Stomach (tissue), 9 donors: ENCODE data around the gene C5. TPM values are rescaled to one million over a fixed set of nuclear protein-coding genes. Genes with fewer than 3 reads are reported as not detected.

ENCODE experiments used
- DNase-seq, 2 donors: peaks; one replicate each; pipeline versions ENCODE4 v3.0.0 to v3.0.0-alpha.2; 2013 to 2019
- H3K27ac ChIP-seq, 5 donors: fragments of 200-600 bp in 4 of 5; sonication (generic) in 4 of 5; one replicate each; pipeline ENCODE4 v1.5.1; 2013 to 2019; ENCODE audit warnings: mild to moderate bottlenecking in 1 of 5, moderate library complexity in 1 of 5
- H3K27me3 ChIP-seq, 3 donors: fragments of 200-600 bp; sonication (generic); one replicate each; pipeline ENCODE4 v1.5.1; 2017 to 2019; ENCODE audit warnings: mixed run types in 1 of 3
- H3K36me3 ChIP-seq, 4 donors: fragments of 200-600 bp; sonication (generic); 1 replicate in 3 of 4; 2 replicates in 1 of 4; pipeline ENCODE4 v1.5.1; 2016 to 2019
- H3K4me1 ChIP-seq, 4 donors: fragments of 200-600 bp; sonication (generic); one replicate each; pipeline ENCODE4 v1.5.1; 2016 to 2019
- H3K4me3 ChIP-seq, 4 donors: fragments of 200-600 bp; sonication (generic) in 3 of 4; one replicate each; pipeline ENCODE4 v1.5.1; 2016 to 2019; ENCODE audit warnings: mild to moderate bottlenecking in 1 of 4
- H3K9me3 ChIP-seq, 4 donors: fragments of 200-600 bp; sonication (generic); one replicate each; pipeline ENCODE4 v1.5.1; 2016 to 2019
- CTCF ChIP-seq, 7 experiments: fragments of 450-650 bp in 4 of 7; fragments of 200-600 bp in 3 of 7; sonication (generic) in 3 of 7; IDR thresholded peaks; one replicate each; pipeline ENCODE4 v1.5.1; 2016 to 2019; ENCODE audit warnings: antibody characterized with exemption in 7 of 7, control low read depth in 2 of 7, mild to moderate bottlenecking in 1 of 7
- EP300 ChIP-seq: sonication (generic); formaldehyde crosslinking; IDR thresholded peaks from one replicate; pipeline ENCODE4 v1.6.1; 2017; ENCODE audit warnings: antibody characterized with exemption
- POLR2A ChIP-seq, 4 donors: fragments of 450-650 bp; IDR thresholded peaks; one replicate each; pipeline ENCODE4 v1.6.1; 2016; ENCODE audit warnings: antibody characterized with exemption in 4 of 4, control low read depth in 2 of 4, mild to moderate bottlenecking in 1 of 4, moderate library complexity in 1 of 4
- POLR2AphosphoS5 ChIP-seq, 3 donors: sonication (generic); formaldehyde crosslinking; IDR thresholded peaks; one replicate each; pipeline ENCODE4 v1.6.1; 2016; ENCODE audit warnings: antibody characterized with exemption in 3 of 3
- WGBS, 5 donors: extraction: QIAGEN DNeasy Blood & Tissue Kit in 3 of 5; methylation state at CpG; one replicate each; pipeline versions ENCODE4 v1.1.5 to v1.1.7; 2013 to 2018; 5-methylcytosine and 5-hydroxymethylcytosine counted together
- intact Hi-C: fragments of 100-400 bp; cut with DNase I; formaldehyde crosslinking; loops from one replicate; pipeline ENCODE4 v1.15.1; 2023; ENCODE audit warnings: low total_unique reads
- polyA plus RNA-seq, 3 donors: library from polyadenylated mRNA; stranded (reverse); fragments of 200-250 nt; gene quantifications; one replicate each; pipeline ENCODE4 v1.2.3, GENCODE V29; 2013
- total RNA-seq, 5 donors: library from RNA; depleted of rRNA; stranded (reverse); fragments of >200 nt; gene quantifications; one replicate each; pipeline versions ENCODE4 v1.1.0 to v1.2.3, GENCODE V29; 2014 to 2016
- donor health status: healthy with polysubstance abuse.
- donor health status: Bipolar disorder and iron deficiency.
- donor health status: healthy.

The C5 gene
- total and polyA plus RNA-seq, 8 donors, result 4.0 to 13.4 (median 6.2) TPM

DNA sequence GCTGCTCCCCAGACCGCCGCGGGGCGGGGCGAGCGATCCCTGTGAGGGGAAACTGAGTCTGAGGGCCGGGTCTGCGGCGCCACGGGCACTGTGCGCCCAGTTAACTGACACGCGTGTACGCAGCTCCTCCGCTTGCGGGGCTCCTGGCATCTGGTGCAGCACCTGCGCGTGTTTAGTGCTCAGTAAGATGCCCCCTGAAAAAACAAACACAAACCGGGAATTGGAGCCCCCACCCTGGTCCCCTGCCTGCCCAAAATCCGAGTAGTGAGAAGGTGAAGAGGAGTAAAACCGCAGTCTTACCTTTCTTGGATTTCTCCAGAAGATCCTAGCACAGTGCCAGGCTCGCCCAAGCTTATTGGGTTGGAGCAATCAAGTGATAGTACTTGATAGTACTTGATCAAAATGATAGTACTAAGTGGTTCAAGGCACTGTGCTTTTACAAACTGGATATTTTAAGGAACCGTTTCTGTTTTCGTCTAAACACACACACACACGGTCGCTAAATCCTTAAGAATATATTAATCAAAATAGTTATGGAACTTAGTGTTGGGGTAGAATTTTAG lies 120.8 kb downstream of the C5 start:
- no peak for TF ChIP-seq POLR2AphosphoS5 (IDR thresholded peaks at IDR 0.05)
- TF ChIP-seq CTCF (IDR thresholded peaks at IDR 0.05), result peak in 2 of 7 experiments; percentile 9 to 14
- H3K27ac ChIP-seq, result peak overlapping the region; percentile 90 to 97 (median 92)
- no peaks in the 10 kb centered on the region for H3K9me3 ChIP-seq
- H3K4me1 ChIP-seq, result peaks cover 27 to 81% (median 42%) of the 10 kb centered on the region in 4 donors
- intact Hi-C loops, result loop anchor here (10.0 kb wide), 1 partner anchor 55 kb away; the partner anchor contains the start of gene PHF19
- H3K36me3 ChIP-seq, result no peaks in the 10 kb centered on the region
- no peak for DNase-seq
- no peaks in the 10 kb centered on the region for H3K27me3 ChIP-seq
- peak overlapping the region; percentile 63 to 85 (median 68) for H3K4me3 ChIP-seq
- whole genome bisulfite sequencing, 5 donors, result 20 to 52% (median 25%) methylated on average over 9 to 26 of the region's 26 CpGs

- no peaks in the 10 kb centered on the region for H3K27me3 ChIP-seq
- peak overlapping the region; percentile 63 to 85 (median 68) for H3K4me3 ChIP-seq
- intact Hi-C loops, result loop anchor here (10.0 kb wide), 1 partner anchor 54 kb away; the partner anchor contains the start of gene PHF19
- H3K36me3 ChIP-seq, result no peaks in the 10 kb centered on the region
- peaks cover 21 to 74% (median 37%) of the 10 kb centered on the region in 4 donors for H3K4me1 ChIP-seq
- H3K9me3 ChIP-seq, result no peaks in the 10 kb centered on the region
- TF ChIP-seq EP300 (peak; percentile 44), POLR2A (IDR thresholded peaks at IDR 0.05) (peak in 1 of 4 donors; percentile 23), POLR2AphosphoS5 (IDR thresholded peaks at IDR 0.05) (peak; percentile 33 to 86 (median 73)), CTCF (IDR thresholded peaks at IDR 0.05) (peak in 2 of 7 experiments; percentile 16 to 35)
- WGBS, 5 donors, result 0 to 1% (median 1%) methylated on average over 23 to 73 of the region's 73 CpGs
- peak overlapping the region; percentile 90 to 97 (median 92) for H3K27ac ChIP-seq
- peak; percentile 83 to 91 for DNase-seq
Observed at GRCh38 chr9:120928483-120929228, 121.4 kb downstream of the C5 start.

- intact Hi-C loops, result loop anchor here (10.0 kb wide), 1 partner anchor 53 kb away; the partner anchor contains the start of gene PHF19
- Histone ChIP-seq H3K27me3 (no peaks in the 10 kb centered on the region), H3K36me3 (no peaks in the 10 kb centered on the region), H3K27ac (peak overlapping the region; percentile 90 to 97 (median 92)), H3K4me3 (peak overlapping the region; percentile 63 to 85 (median 68)), H3K4me1 (peaks cover 18 to 68% (median 38%) of the 10 kb centered on the region in 4 donors), H3K9me3 (no peaks in the 10 kb centered on the region)
- 31 to 43% (median 33%) methylated on average over 14 of the region's 14 CpGs for WGBS, 5 donors
- TF ChIP-seq EP300 (no peak), CTCF (IDR thresholded peaks at IDR 0.05) (no peak), POLR2A (IDR thresholded peaks at IDR 0.05) (no peak), POLR2AphosphoS5 (IDR thresholded peaks at IDR 0.05) (no peak)
- DNase-seq, result peak in 1 of 2 donors; percentile 51
Observed at GRCh38 chr9:120928015-120928482, 122.0 kb downstream of the C5 start.

DNA sequence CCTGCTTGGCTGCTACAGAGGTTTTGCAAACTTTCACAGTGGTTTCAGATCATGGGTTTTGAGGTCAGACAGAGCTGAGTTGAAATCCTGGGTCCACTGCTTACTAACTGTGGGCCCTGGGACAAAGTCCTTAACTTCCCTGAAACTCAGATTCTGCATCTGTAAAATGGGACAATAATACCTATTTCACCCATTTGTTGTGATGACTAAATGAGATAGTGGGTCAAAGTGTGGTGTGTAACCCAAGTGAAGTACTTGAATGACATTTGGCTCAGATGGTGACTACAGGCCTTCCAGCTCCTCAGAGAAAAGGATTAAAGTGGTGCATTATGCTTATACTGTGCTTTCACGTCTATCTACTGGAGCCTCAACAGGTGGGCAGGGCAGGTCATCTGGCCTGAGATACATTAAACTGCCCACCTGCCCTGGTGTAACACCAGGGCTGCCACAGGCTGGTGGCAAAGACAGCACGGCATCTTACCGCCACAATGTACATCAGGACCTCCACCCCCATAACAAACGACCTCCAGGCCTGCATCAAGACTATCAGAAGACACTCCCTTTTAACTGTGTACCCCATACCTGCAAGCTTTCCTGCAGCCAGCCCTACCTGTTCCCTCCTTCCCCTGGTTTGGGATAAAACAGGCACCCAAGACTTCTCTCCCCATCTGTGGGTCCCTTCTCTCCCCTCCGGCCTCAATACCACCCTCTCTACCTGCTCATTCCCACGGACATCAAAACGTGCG lies 122.6 kb downstream of the C5 start:
- no peaks in the 10 kb centered on the region for H3K27me3 ChIP-seq
- intact Hi-C loops, result loop anchor here (10.0 kb wide), 1 partner anchor 53 kb away; the partner anchor contains the start of gene PHF19
- H3K9me3 ChIP-seq, result no peaks in the 10 kb centered on the region
- H3K4me3 ChIP-seq, result peak overlapping the region in 1 of 4 donors; percentile 85
- DNase-seq, result no peak
- TF ChIP-seq CTCF (IDR thresholded peaks at IDR 0.05) (no peak), POLR2A (IDR thresholded peaks at IDR 0.05) (no peak), EP300 (no peak), POLR2AphosphoS5 (IDR thresholded peaks at IDR 0.05) (no peak)
- peaks cover 18 to 70% (median 41%) of the 10 kb centered on the region in 4 donors for H3K4me1 ChIP-seq
- H3K27ac ChIP-seq, result peak overlapping the region in 4 of 5 donors; percentile 92 to 97 (median 92)
- WGBS, 5 donors, result 46 to 68% (median 62%) methylated on average over 7 to 8 of the region's 8 CpGs
- H3K36me3 ChIP-seq, result no peaks in the 10 kb centered on the region
